NCI-H2107 treated with DMSO at 0.1 percent for 48 hours (cell line): ENCODE results near the gene UBE4B.
"Not testable (repeated sequence)": the region's sequence is repeated elsewhere in the genome, so short reads cannot be mapped to it uniquely, and the experiment has no call there.

Experiments used
- DNase-seq: peaks from one replicate; lab custom pipeline; 2025; ENCODE audit not compliant: unreplicated experiment; lab: John Stamatoyannopoulos, UW

UBE4B gene

GRCh38 chr1:10208537-10208936 lies 175.8 kb downstream of the UBE4B start:
- no peak for DNase-seq

GRCh38 chr1:10209590-10209904 lies 176.8 kb downstream of the UBE4B start:
- no peak for DNase-seq

GRCh38 chr1:10209905-10210810 lies 177.4 kb downstream of the UBE4B start, which contains the start of gene KIF1B:
TSS of gene KIF1B (plus strand) at chr1:10210570. CDS start at chr1:10232329, 21,759 bp downstream.
- no peak for DNase-seq

DNA sequence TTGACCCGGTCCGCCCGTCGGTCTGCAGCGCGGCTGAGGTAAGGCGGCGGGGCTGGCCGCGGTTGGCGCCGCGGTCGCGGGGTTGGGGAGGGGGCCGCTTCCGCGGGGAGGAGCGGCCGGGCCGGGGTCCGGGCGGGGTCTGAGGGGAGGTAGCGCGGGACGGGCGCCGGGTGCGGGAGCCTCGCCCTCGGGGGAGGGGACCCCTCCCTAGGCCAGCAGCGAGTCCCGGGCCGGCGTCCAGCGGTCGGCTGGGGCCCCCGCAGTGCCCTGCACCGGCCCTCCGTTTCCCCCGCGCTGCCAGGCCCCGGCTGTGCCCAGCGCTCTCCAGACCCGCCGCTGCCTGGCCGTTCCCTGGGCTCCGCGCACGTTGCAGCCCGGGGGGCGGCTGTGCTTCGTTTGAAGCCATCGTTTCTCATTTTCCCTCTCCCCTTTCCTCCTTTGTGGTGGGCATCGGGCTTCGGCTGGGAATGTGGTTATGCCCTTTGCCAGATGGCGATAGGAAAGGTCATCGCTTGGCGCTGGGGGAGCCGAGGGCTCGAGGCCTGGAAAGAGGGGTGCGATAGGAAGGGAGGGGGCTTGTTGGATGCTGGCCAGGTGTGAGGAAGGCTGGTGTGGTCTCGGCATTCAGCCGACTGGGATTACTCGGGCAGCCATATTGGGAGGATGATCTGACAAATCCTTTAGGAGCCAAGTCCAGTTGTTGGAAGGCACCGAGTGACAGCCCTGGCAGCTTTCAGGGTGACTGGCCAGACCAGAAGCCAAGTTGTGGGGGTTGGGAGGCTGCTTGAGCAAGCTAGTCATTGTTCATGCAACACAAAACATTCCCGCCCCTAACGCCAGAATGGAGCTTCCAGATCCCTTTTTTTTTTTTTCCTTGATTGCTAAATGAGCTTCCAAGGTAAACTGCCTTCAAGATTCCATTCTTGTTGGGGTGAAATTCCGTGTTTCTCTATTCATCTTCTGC lies 178.4 kb downstream of the UBE4B start:
- DNase-seq = no peak

DNA sequence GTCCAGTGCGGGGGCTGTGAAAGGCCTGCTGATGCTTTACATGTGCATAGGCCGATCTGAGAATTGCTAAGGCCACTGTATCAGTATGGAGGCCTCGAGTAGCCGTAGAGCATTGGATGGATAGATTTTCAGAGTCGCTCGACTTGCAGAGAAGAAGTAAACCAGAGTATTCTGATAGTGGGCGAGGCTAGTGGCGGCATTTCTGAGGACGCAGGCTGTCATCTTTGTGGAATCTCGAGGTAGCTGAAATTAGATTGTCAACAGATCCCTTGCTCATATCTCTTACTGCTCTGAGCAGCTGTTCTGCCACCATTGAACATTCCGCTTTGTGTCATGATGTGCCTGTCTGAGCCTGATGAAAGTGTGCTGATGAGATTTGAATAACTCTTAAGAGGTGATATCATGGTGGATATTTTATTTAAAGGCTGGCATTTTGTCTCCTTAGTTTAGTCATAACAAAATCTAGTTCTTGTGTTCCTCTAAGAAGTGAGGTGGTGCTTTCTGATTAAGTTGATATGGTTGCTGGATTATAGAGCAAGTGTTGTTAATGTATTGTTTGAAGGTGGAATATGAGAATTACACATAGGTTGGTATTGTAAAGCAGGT lies 179.2 kb downstream of the UBE4B start:
- DNase-seq = no peak

DNA sequence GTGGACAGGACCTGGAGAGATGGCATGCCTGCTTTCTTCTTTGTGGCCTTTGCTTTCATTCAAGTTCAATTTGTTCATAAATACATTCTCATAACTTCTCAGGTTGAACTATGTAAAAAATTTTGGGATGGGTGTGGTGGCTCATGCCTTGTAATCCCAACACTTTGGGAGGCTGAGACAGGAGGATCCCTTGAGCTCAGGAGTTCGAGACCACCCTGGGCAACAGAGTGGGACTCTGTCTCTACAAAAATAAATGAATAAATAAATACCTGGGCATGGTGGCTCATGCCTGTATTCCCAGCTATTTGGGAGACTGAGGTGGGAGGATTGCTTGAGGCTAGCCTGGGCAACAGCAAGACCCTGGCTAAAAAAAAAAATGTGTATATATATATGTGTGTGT lies 179.7 kb downstream of the UBE4B start:
- no peak for DNase-seq

- no peak for DNase-seq
Observed at GRCh38 chr1:10213186-10213705, 180.5 kb downstream of the UBE4B start.

DNA sequence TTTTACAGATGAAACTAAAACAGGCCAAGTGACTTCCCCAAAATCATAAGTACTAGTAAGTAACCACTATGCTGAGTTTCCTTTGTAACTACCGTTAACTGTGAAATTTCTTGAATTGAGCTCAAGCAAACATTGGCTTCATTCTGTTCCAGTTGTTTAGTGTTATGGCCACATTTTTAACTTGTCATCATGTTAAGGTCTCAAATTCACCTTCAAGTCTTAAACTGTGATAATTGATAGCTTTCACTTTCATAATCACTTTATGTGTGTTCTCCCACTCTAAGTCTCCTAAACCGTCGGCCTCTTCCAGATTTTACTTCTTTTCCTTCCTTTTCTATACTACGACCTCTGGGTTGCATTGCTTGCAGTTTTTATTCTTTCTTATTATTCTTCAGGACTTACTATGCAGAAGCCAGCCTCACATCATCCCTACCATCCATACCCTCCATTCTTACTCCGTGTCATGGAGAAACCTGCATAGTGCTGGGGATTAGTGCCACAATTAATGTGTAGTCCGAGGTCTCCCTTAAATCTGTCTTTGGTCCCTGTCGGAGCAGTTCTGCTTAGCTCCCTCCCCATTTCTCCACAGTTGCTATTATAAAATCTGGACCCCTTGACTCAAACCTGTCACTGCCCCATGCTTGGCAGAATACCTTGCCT lies 183.5 kb downstream of the UBE4B start:
- DNase-seq = no peak

DNA sequence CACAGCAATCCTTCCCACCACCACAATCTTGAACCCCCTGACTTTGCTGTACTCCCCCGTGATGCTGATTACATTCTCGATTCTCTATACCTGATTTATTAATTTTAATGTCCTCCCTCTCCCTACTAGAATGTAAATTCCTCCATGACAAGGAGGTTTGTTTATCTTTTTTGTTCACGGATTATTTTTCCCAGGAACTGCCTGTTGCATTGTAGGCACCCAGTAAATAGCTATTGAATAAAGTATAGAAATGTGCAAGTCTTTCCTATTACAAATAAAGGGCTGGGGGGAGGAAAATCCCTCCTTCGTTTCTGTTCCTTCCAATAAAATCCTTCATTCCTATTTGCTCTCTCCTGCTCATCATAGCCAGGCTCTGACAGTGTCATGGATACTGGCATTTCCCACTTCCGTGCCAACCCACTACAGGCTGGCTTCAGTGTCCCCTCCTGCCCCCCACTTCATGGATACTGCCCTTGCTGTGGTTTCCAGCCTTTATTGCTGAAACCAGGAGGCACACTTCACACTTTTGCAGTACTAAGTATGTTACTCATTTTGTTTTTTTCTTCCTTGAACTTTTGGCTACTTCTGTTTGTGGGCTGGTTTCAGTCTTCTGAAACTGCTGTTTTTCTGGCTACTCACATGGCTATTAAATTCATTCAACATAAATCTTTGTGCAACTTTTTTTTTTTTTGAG lies 185.1 kb downstream of the UBE4B start:
- no peak for DNase-seq

GRCh38 chr1:10220200-10220599 lies 187.4 kb downstream of the UBE4B start:
- DNase-seq = no peak

- DNase-seq = not testable (repeated sequence)
Observed at GRCh38 chr1:10220657-10221056, 187.9 kb downstream of the UBE4B start.

- DNase-seq = no peak
Observed at GRCh38 chr1:10225573-10225972, 192.8 kb downstream of the UBE4B start.

GRCh38 chr1:10228528-10228927 lies 195.8 kb downstream of the UBE4B start:
- DNase-seq = no peak

DNA sequence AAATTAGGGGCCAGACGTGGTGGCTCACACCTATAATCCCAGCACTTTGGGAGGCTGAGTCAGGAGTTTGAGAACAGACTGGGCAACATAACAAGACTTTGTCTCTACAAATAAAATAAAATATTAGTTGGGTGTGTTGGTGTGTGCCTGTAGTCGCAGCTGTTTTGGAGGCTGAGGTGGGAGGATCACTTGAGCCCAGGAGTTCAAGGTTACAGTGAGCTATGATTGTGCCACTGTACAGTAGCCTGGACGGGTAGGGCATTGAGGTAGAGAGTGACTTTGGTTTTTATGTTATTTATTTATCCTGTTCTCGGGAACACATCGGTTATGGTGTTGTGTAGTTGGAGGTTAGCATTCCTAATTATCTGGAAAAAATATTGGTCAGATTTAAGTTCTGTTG lies 197.1 kb downstream of the UBE4B start:
- no peak for DNase-seq
